ENCODE measurements around the gene ANKFY1.
"Not testable (repeated sequence)": the region's sequence is repeated elsewhere in the genome, so short reads cannot be mapped to it uniquely, and the experiment has no call there.

The ANKFY1 gene

GRCh38 chr17:4152471-4152870, 111.3 kb downstream of the ANKFY1 start:
- DNase-seq: no peak

GRCh38 chr17:4150096-4150495, 113.7 kb downstream of the ANKFY1 start:
- DNase-seq: no peak

- DNase-seq: no peak
Measured at GRCh38 chr17:4148611-4149308, 115.0 kb downstream of the ANKFY1 start.

GRCh38 chr17:4147751-4148310, 115.9 kb downstream of the ANKFY1 start:
- no peak for DNase-seq

- DNase-seq: no peak
Measured at GRCh38 chr17:4146641-4147040, 117.1 kb downstream of the ANKFY1 start.

- DNase-seq: no peak
Measured at GRCh38 chr17:4144422-4144747, 119.4 kb downstream of the ANKFY1 start.

GRCh38 chr17:4143563-4144421, 120.0 kb downstream of the ANKFY1 start:
- DNase-seq: peak; percentile 91

GRCh38 chr17:4142107-4142900, 121.5 kb downstream of the ANKFY1 start:
- no peak for DNase-seq

GRCh38 chr17:4140125-4140524, 123.7 kb downstream of the ANKFY1 start:
- DNase-seq: no peak

GRCh38 chr17:4138906-4139526, 124.8 kb downstream of the ANKFY1 start:
- DNase-seq: not testable (repeated sequence)

GRCh38 chr17:4136373-4136772, 127.4 kb downstream of the ANKFY1 start:
- no peak for DNase-seq

- DNase-seq: no peak
Measured at GRCh38 chr17:4135489-4135888, 128.3 kb downstream of the ANKFY1 start.

GRCh38 chr17:4134721-4135120, 129.1 kb downstream of the ANKFY1 start:
- peak; percentile 4 for DNase-seq

- no peak for DNase-seq
Measured at GRCh38 chr17:4130715-4131114, 133.1 kb downstream of the ANKFY1 start.

GRCh38 chr17:4127555-4127954, 136.2 kb downstream of the ANKFY1 start:
- DNase-seq: no peak

GRCh38 chr17:4125552-4125951, 138.2 kb downstream of the ANKFY1 start:
- no peak for DNase-seq

GRCh38 chr17:4124999-4125398, 138.8 kb downstream of the ANKFY1 start:
- no peak for DNase-seq

- no peak for DNase-seq
Measured at GRCh38 chr17:4120332-4120731, 143.4 kb downstream of the ANKFY1 start.

GRCh38 chr17:4119299-4119698, 144.5 kb downstream of the ANKFY1 start:
- no peak for DNase-seq

GRCh38 chr17:4118015-4118743, 145.6 kb downstream of the ANKFY1 start:
- no peak for DNase-seq

- no peak for DNase-seq
Measured at GRCh38 chr17:4116516-4116915, 147.3 kb downstream of the ANKFY1 start.

All from NCI-H1694 treated with DMSO at 0.1 percent for 48 hours (cell line).